DND-41 (cell line): Measurements from ENCODE around the gene COL26A1.

Experiments
- ATAC-seq: fragments of 200-7000 bp; cut with Tn5 transposase; 3 replicates; pipeline ENCODE4 v1.9.1; 2021; ENCODE audit warnings: low read depth; ENCODE audit not compliant: insufficient read depth
- DNase-seq: peaks from one replicate; pipeline ENCODE4 v3.0.0-alpha.2; 2020
- H2AFZ ChIP-seq: 2 replicates; pipeline ENCODE4 v1.6.0; 2012; ENCODE audit warnings: low read depth, low read length
- H3K27ac ChIP-seq: 2 replicates; pipeline ENCODE4 v1.5.1; 2012; ENCODE audit warnings: low read length, inconsistent platforms
- H3K27me3 ChIP-seq: fragments of 200-600 bp; sonication (generic); 2 replicates; pipeline ENCODE4 v1.6.0; 2012; ENCODE audit warnings: low read length, mild to moderate bottlenecking, inconsistent platforms; ENCODE audit not compliant: insufficient read depth, poor library complexity
- H3K36me3 ChIP-seq: 2 replicates; pipeline ENCODE4 v1.5.1; 2012; ENCODE audit warnings: low read length, inconsistent platforms; ENCODE audit not compliant: insufficient read depth
- H3K4me1 ChIP-seq: 2 replicates; pipeline ENCODE4 v1.5.1; 2012; ENCODE audit warnings: mild to moderate bottlenecking, low read length; ENCODE audit not compliant: insufficient read depth
- H3K4me2 ChIP-seq: 2 replicates; pipeline ENCODE4 v1.6.0; 2012; ENCODE audit warnings: mild to moderate bottlenecking, moderate library complexity, low read length, inconsistent platforms; ENCODE audit not compliant: insufficient read depth
- H3K4me3 ChIP-seq, 2 experiments: fragments of 200-600 bp in 1 of 2; shearing (Covaris generic) in 1 of 2; 2 replicates each; pipeline ENCODE4 v1.5.1; 2012 to 2016; ENCODE audit warnings: inconsistent platforms in 2 of 2, low read length in 2 of 2, mild to moderate bottlenecking in 2 of 2, low read depth in 1 of 2, moderate library complexity in 1 of 2
- H3K79me2 ChIP-seq: 2 replicates; pipeline ENCODE4 v1.6.0; 2012; ENCODE audit warnings: low read length, inconsistent platforms; ENCODE audit not compliant: insufficient read depth
- H3K9ac ChIP-seq: 2 replicates; pipeline ENCODE4 v1.6.0; 2012; ENCODE audit warnings: low read depth, mild to moderate bottlenecking, inconsistent platforms, low read length, moderate library complexity
- H3K9me3 ChIP-seq: 2 replicates; pipeline ENCODE4 v1.5.1; 2012; ENCODE audit warnings: low read length, moderate library complexity, mild to moderate bottlenecking, inconsistent platforms; ENCODE audit not compliant: insufficient read depth, severe bottlenecking
- H4K20me1 ChIP-seq: 2 replicates; pipeline ENCODE4 v1.6.0; 2012; ENCODE audit warnings: low read length; ENCODE audit not compliant: insufficient read depth
- EZH2 ChIP-seq: IDR thresholded peaks from 3 replicates; pipeline ENCODE4 v1.6.1; 2012; ENCODE audit warnings: borderline replicate concordance, low read depth, mild to moderate bottlenecking, moderate library complexity, low read length, inconsistent platforms; ENCODE audit not compliant: severe bottlenecking
- TF ChIP-seq, protein P1 (sequence below): IDR thresholded peaks from 2 replicates; pipeline ENCODE4 v1.5.1; 2012; ENCODE audit warnings: borderline replicate concordance, low read length, moderate library complexity, mild to moderate bottlenecking; ENCODE audit not compliant: poor library complexity, severe bottlenecking; ENCODE audit errors: extremely low read depth

Gene COL26A1

DNA sequence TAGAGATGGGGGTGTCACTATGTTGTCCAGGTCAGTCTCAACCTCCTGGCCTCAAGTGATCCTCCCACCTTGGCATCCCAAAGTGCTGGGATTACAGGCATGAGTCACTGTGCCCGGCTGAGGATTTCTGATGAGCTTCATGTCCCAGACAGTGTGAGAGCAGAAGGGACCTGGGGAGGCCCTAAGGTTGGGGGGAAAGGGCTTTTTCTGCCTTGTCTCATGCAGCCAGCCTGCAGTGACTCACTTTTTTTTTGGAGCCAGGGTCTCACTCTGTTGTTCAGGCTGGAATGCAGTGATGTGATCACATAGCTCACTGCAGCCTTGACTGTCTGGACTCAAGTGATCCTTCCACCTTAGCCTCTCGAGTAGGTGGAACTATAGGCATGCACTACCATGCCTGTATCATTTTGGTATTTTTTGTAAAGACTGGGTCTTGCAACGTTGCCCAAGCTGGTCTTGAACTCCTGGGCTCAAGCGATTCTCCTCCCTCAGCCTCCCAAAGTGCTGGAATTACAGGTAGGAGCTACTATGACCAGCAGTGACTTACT, 14.6 kb downstream of the COL26A1 start:
- H3K9ac ChIP-seq: no peak overlapping the region
- no peak overlapping the region for H3K4me2 ChIP-seq
- H2AFZ ChIP-seq: no peak overlapping the region
- no peaks in the 10 kb centered on the region for H4K20me1 ChIP-seq
- H3K4me3 ChIP-seq: no peak overlapping the region
- H3K79me2 ChIP-seq: no peaks in the 10 kb centered on the region
- H3K27me3 ChIP-seq: no peaks in the 10 kb centered on the region
- DNase-seq (no peak), ATAC-seq (no peak)
- no peaks in the 10 kb centered on the region for H3K9me3 ChIP-seq
- H3K27ac ChIP-seq: no peak overlapping the region
- no peaks in the 10 kb centered on the region for H3K4me1 ChIP-seq
- H3K36me3 ChIP-seq: no peaks in the 10 kb centered on the region
- TF ChIP-seq EZH2: no peak
- TF ChIP-seq, protein P1, sequence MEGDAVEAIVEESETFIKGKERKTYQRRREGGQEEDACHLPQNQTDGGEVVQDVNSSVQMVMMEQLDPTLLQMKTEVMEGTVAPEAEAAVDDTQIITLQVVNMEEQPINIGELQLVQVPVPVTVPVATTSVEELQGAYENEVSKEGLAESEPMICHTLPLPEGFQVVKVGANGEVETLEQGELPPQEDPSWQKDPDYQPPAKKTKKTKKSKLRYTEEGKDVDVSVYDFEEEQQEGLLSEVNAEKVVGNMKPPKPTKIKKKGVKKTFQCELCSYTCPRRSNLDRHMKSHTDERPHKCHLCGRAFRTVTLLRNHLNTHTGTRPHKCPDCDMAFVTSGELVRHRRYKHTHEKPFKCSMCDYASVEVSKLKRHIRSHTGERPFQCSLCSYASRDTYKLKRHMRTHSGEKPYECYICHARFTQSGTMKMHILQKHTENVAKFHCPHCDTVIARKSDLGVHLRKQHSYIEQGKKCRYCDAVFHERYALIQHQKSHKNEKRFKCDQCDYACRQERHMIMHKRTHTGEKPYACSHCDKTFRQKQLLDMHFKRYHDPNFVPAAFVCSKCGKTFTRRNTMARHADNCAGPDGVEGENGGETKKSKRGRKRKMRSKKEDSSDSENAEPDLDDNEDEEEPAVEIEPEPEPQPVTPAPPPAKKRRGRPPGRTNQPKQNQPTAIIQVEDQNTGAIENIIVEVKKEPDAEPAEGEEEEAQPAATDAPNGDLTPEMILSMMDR: no peak

DNA sequence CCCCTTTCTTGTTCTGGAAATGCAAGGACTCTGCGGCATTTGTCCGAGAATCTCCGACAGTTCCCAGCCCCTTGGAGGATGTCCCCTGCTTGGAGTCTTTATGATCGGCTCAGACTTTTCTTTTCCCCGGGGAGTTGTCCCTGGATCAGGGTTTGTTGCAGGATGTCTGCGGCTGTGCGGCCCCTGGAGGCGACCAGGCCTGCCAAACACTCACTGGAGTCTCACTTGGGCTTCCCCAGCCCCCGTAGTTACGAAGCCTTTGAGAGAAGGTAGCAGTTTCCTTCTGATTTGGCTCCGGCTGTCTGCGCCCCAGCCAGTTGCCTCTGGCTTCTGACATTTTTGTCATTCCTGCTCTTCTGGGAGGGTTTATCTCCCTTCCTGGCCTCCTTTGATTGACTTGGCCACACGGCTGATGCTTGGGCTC, 16.1 kb downstream of the COL26A1 start:
- no peak overlapping the region for H3K27ac ChIP-seq

DNA sequence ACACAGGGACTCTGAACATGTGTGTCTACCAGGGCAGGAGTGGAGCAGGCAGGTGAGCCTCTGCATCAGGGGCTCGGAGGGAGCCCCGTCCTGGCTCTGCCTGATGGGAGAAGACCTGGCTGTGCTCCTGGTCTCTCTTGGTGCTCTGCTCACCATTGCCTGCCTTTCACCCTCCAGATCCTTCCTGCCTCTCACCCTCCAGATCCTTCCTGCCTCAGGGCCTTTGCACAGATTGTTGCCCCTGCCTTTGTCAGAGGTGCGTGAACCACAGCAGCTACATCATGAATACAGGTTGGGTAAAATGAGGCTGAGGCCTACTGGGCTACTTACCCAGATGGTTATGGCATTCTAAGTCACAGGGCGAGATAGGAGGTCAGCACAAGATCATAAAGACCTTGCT, 16.6 kb downstream of the COL26A1 start:
- Histone ChIP-seq H2AFZ (no peak overlapping the region), H3K36me3 (no peaks in the 10 kb centered on the region), H3K4me1 (no peaks in the 10 kb centered on the region), H4K20me1 (no peaks in the 10 kb centered on the region), H3K9ac (no peak overlapping the region), H3K27ac (no peak overlapping the region), H3K9me3 (no peaks in the 10 kb centered on the region), H3K4me3 (no peak overlapping the region), H3K79me2 (no peaks in the 10 kb centered on the region), H3K27me3 (no peaks in the 10 kb centered on the region), H3K4me2 (no peak overlapping the region)
- TF ChIP-seq EZH2: no peak
- TF ChIP-seq, protein P1: no peak
- ATAC-seq (no peak), DNase-seq (no peak)

More for the DNA sequence above, 16.1 kb downstream of the COL26A1 start:
- TF ChIP-seq, protein P1: no peak
- TF ChIP-seq EZH2: no peak
- H3K79me2 ChIP-seq: no peaks in the 10 kb centered on the region
- no peaks in the 10 kb centered on the region for H3K9me3 ChIP-seq
- DNase-seq (no peak), ATAC-seq (no peak)
- no peaks in the 10 kb centered on the region for H3K36me3 ChIP-seq
- H3K4me3 ChIP-seq: no peak overlapping the region
- H3K9ac ChIP-seq: no peak overlapping the region
- H3K27me3 ChIP-seq: no peaks in the 10 kb centered on the region
- no peak overlapping the region for H2AFZ ChIP-seq
- H3K4me2 ChIP-seq: no peak overlapping the region
- H4K20me1 ChIP-seq: no peaks in the 10 kb centered on the region
- no peaks in the 10 kb centered on the region for H3K4me1 ChIP-seq

DNA sequence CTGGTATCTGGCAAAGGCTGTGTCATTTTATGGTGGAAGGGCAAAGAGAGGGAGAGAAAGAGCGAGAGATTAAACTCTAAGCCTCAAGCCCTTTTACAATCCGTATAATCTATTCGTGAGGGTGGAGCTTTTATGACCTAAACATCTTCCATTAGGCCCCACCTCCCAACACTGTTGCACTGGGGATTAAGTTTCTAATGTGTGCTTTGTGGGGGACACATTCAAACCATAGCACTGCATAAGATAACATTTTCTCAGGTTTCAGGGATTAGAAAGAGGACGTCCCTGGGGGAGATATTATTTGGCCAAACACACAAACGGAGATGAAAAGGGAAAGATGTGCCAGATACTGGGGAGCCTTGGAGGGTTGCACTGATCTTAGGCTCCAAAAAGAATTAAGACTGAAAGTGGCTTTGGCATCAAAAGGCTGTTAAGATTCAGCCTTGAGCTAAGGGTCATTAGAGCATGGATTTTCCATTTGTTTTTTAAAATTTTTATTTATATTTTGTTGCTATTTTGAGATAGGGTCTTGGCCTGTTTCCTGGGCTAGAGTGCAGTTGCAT, 19.0 kb downstream of the COL26A1 start:
- Histone ChIP-seq H3K27me3 (peaks cover under 1% of the 10 kb centered on the region), H3K4me1 (no peaks in the 10 kb centered on the region), H3K9ac (no peak overlapping the region), H4K20me1 (no peaks in the 10 kb centered on the region), H3K4me3 (no peak overlapping the region), H3K27ac (no peak overlapping the region), H3K79me2 (no peaks in the 10 kb centered on the region), H3K9me3 (no peaks in the 10 kb centered on the region), H3K4me2 (no peak overlapping the region), H3K36me3 (no peaks in the 10 kb centered on the region), H2AFZ (no peak overlapping the region)
- no peak for DNase-seq
- no peak for ATAC-seq
- TF ChIP-seq, protein P1: no peak
- no peak for TF ChIP-seq EZH2
